ENCODE results near the gene SAG.

SAG gene

DNA sequence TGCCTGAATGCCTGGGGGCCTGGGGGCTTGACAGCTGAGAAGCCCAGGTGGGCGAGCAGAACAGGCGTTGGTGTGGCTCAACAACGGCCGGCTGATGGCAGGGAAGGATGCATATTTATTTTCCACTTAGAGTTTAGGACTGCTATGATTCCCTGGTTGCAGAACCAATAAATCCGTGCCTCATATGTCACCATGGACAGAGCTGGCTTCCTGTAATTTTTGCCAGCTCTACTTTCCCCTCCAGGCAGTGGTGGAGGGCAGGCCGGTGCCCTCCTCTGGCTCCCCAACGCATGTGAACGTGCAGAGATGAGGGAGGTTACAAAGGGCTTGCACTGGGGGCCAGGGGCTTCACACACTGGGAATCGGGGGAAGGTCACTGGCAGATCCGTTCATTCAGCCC, 18.2 kb downstream of the SAG start:
- no peaks in the 10 kb centered on the region for H3K4me1 ChIP-seq (ENCODE audit: low read length)
- H3K4me2 ChIP-seq (ENCODE audit: low read depth, low read length): no peak overlapping the region
- H3K9ac ChIP-seq (ENCODE audit: low read length): no peak overlapping the region
- H3K9me3 ChIP-seq (replicated peaks; ENCODE audit: insufficient read depth, low read length): no peaks in the 10 kb centered on the region
- no peaks in the 10 kb centered on the region for H3K27me3 ChIP-seq (replicated peaks; ENCODE audit: insufficient read depth, low read length)
- TF ChIP-seq EZH2phosphoT487 (IDR thresholded peaks at IDR 0.05; ENCODE audit: low read length) (no peak), EZH2 (optimal IDR thresholded peaks at IDR 0.05; ENCODE audit: low read depth, low read length) (no peak)
- TF ChIP-seq, protein P1, sequence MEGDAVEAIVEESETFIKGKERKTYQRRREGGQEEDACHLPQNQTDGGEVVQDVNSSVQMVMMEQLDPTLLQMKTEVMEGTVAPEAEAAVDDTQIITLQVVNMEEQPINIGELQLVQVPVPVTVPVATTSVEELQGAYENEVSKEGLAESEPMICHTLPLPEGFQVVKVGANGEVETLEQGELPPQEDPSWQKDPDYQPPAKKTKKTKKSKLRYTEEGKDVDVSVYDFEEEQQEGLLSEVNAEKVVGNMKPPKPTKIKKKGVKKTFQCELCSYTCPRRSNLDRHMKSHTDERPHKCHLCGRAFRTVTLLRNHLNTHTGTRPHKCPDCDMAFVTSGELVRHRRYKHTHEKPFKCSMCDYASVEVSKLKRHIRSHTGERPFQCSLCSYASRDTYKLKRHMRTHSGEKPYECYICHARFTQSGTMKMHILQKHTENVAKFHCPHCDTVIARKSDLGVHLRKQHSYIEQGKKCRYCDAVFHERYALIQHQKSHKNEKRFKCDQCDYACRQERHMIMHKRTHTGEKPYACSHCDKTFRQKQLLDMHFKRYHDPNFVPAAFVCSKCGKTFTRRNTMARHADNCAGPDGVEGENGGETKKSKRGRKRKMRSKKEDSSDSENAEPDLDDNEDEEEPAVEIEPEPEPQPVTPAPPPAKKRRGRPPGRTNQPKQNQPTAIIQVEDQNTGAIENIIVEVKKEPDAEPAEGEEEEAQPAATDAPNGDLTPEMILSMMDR (IDR thresholded peaks at IDR 0.05; ENCODE audit: low read length): no peak
- H3F3A ChIP-seq (ENCODE audit: insufficient read depth, low read length): no peaks in the 10 kb centered on the region
- no peak overlapping the region for H3K4me3 ChIP-seq (ENCODE audit: low read length)
- no peak for DNase-seq
- no peaks in the 10 kb centered on the region for H3K36me3 ChIP-seq (replicated peaks; ENCODE audit: insufficient read depth, low read length)
- no peaks in the 10 kb centered on the region for H3K79me2 ChIP-seq (ENCODE audit: low read length)
- no peak overlapping the region for H3K27ac ChIP-seq (ENCODE audit: low read length)
- no peaks in the 10 kb centered on the region for H3K9me2 ChIP-seq (replicated peaks; ENCODE audit: insufficient read depth, low read length)
- H4K20me1 ChIP-seq (ENCODE audit: insufficient read depth, low read length): no peaks in the 10 kb centered on the region
- no peak overlapping the region for H2AFZ ChIP-seq (ENCODE audit: low read length)

DNA sequence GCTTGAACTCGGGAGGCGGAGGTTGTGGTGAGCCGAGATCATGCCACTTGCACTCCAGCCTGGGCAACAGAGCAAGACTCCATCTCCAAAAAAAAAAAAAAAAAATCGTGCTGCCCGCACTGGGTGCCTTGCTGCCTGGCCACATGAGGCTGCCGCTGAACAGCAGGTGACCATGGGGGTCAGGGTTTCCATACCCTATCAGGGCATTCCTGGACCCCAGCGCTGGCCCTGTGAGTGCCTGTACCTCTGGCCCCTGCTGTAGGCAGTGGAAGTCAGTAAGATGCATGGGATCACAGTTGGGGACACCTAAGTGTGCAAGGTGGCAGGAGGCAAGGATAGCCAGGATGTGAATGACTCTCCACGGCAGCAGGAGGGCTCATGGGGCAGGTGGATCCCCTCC, 18.9 kb downstream of the SAG start:
- Histone ChIP-seq H3K4me3 (ENCODE audit: low read length) (no peak overlapping the region), H3K4me1 (ENCODE audit: low read length) (peaks cover 5% of the 10 kb centered on the region), H3K4me2 (ENCODE audit: low read depth, low read length) (no peak overlapping the region), H3K9ac (ENCODE audit: low read length) (no peak overlapping the region), H3K27me3 (replicated peaks; ENCODE audit: insufficient read depth, low read length) (no peaks in the 10 kb centered on the region), H3K36me3 (replicated peaks; ENCODE audit: insufficient read depth, low read length) (no peaks in the 10 kb centered on the region), H3K79me2 (ENCODE audit: low read length) (no peaks in the 10 kb centered on the region), H3K27ac (ENCODE audit: low read length) (no peak overlapping the region), H2AFZ (ENCODE audit: low read length) (no peak overlapping the region), H3K9me2 (replicated peaks; ENCODE audit: insufficient read depth, low read length) (no peaks in the 10 kb centered on the region), H3F3A (ENCODE audit: insufficient read depth, low read length) (no peaks in the 10 kb centered on the region), H4K20me1 (ENCODE audit: insufficient read depth, low read length) (no peaks in the 10 kb centered on the region), H3K9me3 (replicated peaks; ENCODE audit: insufficient read depth, low read length) (no peaks in the 10 kb centered on the region)
- no peak for DNase-seq
- TF ChIP-seq EZH2 (optimal IDR thresholded peaks at IDR 0.05; ENCODE audit: low read depth, low read length): no peak
- no peak for TF ChIP-seq EZH2phosphoT487 (IDR thresholded peaks at IDR 0.05; ENCODE audit: low read length)
- TF ChIP-seq, protein P1 (IDR thresholded peaks at IDR 0.05; ENCODE audit: low read length): no peak

DNA sequence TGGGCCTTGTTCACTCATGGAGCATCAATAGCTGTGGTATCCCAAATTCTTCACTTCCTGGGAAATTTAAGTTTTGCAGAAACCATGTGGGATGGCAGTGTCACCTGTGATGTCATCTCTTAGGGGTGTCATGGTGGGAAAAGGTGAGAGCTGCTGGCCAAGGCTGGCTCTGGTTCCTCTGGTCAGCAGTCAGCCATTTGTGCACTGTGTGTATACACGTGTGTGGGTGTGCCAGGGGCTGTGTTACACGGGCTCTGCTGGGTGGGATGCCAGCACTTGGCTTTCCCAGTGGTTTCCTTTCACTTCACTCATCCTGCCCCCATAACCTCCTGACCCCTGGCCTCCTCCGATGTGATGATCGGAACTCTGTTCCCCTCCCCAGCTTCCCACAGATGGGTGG, 21.3 kb downstream of the SAG start:
- Histone ChIP-seq H3F3A (ENCODE audit: insufficient read depth, low read length) (no peaks in the 10 kb centered on the region), H3K4me1 (ENCODE audit: low read length) (peaks cover 12% of the 10 kb centered on the region), H3K4me2 (ENCODE audit: low read depth, low read length) (no peak overlapping the region), H3K9ac (ENCODE audit: low read length) (no peak overlapping the region), H3K36me3 (replicated peaks; ENCODE audit: insufficient read depth, low read length) (no peaks in the 10 kb centered on the region), H3K9me2 (replicated peaks; ENCODE audit: insufficient read depth, low read length) (no peaks in the 10 kb centered on the region), H3K4me3 (ENCODE audit: low read length) (no peak overlapping the region), H2AFZ (ENCODE audit: low read length) (no peak overlapping the region), H3K27ac (ENCODE audit: low read length) (no peak overlapping the region), H4K20me1 (ENCODE audit: insufficient read depth, low read length) (no peaks in the 10 kb centered on the region), H3K9me3 (replicated peaks; ENCODE audit: insufficient read depth, low read length) (no peaks in the 10 kb centered on the region), H3K79me2 (ENCODE audit: low read length) (no peaks in the 10 kb centered on the region), H3K27me3 (replicated peaks; ENCODE audit: insufficient read depth, low read length) (no peaks in the 10 kb centered on the region)
- DNase-seq: no peak
- TF ChIP-seq EZH2 (optimal IDR thresholded peaks at IDR 0.05; ENCODE audit: low read depth, low read length) (no peak), EZH2phosphoT487 (IDR thresholded peaks at IDR 0.05; ENCODE audit: low read length) (no peak)
- TF ChIP-seq, protein P1 (IDR thresholded peaks at IDR 0.05; ENCODE audit: low read length): no peak

Data from MM.1S (cell line).